GM18907 (cell line): ENCODE results near the gene TMPRSS11F.
"Not testable (repeated sequence)": the region's sequence is repeated elsewhere in the genome, so short reads cannot be mapped to it uniquely, and the experiment has no call there.

Source experiments
- ATAC-seq: cut with Tn5 transposase; IDR thresholded peaks from one replicate; pipeline ENCODE4 v1.9.1; 2021; ENCODE audit warnings: mild to moderate bottlenecking, moderate library complexity; ENCODE audit not compliant: unreplicated experiment

The TMPRSS11F gene

DNA sequence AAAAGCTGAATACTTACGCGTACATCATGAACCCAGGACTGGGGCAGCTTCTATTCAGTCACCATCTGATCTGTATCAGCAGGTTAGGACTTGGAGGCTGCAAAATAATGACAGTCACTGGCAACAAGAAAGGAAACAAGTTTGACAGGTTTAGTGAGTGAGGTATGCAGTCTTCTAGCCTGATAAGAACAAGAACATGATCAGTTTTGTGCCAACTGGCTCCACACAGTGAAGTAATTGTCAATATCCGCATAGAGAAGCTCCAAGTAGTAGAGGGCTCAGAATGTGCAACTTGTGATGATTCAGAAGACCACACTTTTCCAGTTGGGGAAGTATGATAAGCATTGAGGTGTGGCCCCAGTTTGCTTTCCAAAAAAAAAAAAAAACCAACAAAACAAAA lies at the start of gene TMPRSS11F:
TSS of gene TMPRSS11F (minus strand) at position 77 of the 400 bp plus-strand sequence. CDS start at position 28, 49 bp downstream.
- ATAC-seq = no peak

DNA sequence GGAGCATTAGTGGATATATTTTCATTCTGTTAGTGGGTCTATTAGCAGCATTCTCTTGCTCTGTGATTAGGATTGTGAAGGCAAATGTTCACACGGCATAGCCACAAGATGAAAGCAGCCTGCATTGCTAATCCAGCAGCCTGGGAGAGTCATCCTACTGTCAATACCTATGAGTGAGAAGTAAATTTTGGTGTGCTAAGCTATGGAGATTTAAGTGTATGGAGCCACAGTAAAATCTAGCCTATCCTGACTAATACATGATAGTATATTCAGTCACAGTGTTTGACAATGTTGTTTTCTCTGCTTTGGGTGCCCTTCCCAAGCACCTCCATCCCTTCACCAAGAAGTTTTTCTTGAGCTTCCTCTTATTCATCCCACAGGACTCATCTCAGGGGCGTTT lies 47.2 kb upstream of the TMPRSS11F start:
- ATAC-seq = no peak

DNA sequence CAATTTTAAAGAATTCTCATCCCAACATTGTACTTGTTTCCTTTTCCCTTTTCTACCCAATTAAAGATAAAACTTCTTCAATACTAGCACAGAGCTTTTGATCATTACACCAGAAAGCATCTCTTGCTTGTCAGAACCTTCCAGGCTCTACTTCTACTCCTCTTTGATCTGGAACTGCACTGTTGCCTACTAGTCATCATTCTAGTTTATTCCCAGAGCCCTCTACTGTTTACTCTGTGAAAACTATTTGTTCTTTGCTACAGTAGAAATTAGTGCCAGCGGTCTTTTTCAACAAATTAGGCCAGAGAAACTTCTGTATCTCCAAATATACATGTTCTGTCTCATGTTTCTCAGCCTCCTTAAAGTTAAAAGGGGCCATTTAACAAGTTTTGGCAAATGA lies 46.8 kb upstream of the TMPRSS11F start:
- no peak for ATAC-seq

DNA sequence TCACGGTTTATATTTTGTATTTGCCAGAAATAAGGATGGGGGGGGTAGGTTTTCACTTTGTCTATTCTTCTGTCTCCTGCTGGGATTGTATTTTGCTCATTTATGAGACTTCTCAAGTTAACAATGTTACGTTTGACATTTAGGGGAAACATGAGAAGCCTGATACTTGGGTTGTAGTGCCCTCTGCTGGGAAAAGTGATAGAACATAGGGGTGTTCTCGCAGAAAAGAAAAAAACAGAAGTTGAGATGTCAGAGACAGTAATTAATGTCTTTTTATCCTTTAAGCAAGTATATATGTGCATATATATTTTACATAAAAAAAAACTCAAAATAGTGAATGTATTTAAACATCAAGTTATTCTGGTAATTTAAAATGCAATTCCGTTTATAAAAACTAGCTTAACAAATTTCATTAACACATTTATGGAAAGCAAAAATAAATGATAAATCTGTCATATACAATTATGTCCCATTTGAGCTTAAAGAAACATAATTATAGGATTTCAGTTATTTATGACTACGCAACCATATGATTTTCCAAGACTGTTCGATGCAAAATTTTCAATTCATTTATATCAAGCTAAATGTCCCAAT lies 46.0 kb upstream of the TMPRSS11F start:
- ATAC-seq = peak; percentile 87

DNA sequence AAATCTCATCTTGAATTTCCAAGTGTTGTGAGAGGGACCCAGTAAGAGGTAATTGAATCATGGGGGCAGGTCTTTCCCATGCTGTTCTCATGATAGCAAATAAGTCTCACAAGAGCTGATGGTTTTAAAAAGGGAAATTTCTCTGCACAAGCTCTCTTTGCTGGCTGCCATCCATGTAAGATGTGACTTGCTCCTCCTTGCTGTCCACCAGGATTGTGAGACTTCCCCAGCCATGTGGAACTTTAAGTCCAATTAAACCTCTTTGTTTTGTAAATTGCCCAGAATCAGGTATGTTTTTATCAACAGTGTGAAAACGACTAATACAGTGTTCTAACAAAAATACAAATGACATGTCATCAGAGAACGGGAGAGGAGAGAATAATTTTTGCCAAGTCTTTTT lies 44.7 kb upstream of the TMPRSS11F start:
- not testable (repeated sequence) for ATAC-seq

DNA sequence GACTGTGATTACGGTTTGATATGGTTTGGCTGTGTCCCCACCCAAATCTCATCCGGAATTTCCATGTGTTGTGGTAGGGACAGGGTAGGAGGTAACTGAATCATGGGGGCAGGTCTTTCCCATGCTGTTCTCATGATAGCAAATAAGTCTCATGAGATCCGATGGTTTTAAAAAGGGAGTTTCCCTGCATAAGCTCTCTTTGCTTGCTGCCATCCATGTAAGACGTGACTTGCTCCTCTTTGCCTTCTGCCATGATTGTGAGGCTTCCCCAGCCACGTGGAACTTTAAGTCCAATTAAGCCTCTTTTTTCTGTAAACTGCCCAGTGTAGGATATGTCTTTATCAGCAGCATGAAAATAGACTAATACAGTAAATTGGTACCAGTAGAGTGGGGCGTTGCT lies 42.5 kb upstream of the TMPRSS11F start:
- not testable (repeated sequence) for ATAC-seq

DNA sequence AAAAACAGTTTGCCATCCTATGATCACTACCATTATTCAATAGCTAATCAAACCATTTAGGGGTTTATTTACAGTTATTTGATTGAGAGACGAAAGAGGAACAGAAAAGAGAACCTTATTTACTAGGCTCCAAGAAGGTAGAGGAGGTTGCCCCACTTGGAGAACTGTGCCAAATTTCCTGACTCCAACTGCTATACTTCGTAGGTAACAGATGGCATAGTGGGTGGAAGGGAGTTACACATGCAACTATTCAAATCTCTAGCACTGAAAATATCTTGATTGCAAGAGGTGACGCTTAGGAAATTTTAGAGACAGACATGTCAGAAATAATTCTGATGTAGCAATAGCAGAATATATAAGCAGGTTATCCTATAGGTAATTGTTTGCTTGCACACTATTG lies 38.0 kb upstream of the TMPRSS11F start:
- no peak for ATAC-seq

DNA sequence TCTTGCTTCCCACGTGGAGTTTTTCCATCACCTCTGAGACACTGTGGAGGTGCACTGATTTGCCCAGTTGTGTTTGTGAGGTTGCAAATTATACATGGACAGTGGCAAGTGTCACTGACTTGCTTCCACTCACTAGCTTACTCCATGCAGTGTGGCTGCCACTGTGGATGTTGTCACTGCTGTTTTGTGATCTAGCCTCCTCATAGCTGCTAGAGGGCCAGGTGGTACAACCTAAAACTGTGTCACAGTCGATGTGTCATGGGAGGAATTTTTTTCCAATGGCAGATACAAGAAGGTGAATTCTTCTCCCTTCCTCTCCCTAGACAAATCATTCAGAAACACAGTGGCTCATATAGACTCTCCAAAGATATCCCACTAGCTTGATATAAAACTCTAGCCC lies 37.5 kb upstream of the TMPRSS11F start:
- ATAC-seq = no peak

DNA sequence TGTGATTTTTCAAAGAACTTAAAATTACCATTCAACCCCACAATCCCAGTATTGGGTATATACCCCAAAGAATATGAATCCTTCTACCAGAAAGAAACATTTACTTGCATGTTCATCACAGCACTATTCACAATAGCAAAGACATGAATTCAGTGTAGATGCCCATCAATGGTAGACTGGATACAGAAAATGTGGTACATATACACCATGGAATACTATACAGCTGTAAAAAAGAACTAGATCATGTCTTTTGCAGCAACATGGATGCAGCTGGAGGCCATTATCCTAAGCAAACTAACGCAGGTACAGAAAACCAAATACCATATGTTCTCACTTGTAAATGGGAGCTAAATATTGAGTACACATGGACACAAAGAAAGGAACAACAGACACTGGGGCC lies 34.1 kb upstream of the TMPRSS11F start:
- ATAC-seq = no peak

DNA sequence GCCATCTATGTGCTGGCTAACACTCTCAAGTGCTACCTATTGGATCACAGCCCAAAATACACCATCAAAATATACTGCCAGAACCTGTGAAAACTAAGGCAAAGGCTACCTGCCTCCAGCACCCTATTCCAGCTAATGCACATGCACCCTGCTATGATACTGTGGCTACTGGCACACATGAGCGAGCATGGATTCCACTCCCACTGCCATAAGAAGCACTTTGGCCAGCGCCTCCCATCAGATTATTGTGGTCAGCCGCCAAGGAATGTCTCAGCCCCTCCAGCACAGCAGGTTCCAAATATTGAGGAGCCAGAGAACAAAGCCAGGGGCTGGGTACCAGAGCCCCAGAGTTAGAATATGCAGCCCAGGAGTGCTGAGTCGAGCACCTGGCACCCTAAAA lies 32.5 kb upstream of the TMPRSS11F start:
- no peak for ATAC-seq

DNA sequence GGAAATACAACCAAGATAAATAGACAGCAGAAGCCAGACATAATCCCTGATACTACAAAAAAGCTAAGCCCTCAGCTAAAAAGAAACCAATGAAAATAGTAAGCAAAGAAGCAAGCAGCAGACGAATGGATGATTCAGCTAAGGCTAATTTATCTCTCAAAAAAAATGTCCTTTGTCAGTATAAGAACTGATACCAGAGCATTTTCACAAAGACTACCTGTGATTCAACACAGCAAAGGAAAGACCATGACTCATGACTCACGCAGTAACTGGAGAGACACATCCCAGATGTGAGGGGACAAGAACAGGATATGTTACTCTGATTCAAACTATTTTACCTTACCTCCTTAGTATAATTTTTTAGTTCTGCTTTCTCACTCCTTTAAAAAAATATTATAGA lies 22.7 kb upstream of the TMPRSS11F start:
- no peak for ATAC-seq

DNA sequence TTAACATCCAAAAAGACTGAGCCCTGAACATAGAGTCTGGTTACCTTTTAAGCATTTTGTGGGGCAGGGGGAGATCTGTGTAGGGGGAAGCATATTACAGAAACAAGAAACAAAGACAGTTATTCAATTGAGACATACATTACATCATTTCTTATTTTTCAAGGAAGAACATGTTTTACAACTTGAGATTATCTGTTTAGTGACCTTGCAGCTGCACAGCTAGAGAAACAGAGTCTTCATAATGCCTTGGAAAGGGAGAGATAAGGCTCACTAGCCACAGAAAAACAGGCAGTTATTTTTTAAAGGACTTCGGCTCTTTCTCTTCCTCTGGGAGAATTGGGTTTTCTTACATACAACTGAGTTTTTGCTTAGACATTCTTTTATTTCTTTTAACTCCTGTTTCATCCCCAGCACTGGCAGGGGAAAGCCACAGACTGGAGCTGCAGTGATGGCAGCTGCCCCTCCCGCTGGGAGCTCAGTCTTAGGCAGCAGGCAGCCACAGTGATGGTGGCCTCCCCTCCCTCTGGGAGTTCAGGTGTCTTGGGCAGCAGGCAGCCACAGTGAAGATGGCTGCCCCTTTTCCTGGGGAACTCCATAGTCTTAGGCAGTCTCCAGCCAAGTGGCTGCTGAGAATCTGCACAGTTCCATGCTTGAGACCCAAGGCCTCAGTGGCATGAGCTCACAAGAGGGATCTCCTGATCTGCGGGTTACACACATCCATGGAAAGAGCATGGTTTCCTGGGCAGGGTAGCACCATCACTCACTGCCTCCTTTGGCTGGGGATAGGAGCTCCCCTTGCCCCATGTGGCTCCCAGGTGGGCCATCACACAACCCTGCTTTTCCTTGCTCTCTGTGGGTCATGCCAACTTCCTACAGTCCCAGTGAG lies 19.4 kb upstream of the TMPRSS11F start:
- no peak for ATAC-seq

DNA sequence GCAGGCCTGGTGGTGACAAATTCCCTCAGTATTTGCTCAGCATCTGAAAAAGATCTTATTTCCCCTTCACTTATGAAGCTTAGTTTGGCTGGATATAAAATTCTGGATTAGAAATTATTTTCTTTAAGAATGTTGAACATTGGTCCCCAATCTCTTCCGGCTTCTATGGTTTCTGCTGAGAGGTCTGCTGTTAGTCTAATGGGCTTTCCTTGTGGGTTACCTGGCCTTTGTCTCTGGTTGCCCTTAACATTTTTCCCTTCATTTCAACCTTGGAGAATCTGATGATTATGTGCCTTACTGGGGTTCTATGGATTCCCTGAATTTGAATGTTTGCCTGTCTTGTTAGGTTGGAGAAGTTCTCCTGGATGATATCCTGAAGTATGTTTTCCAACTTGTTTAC lies 17.4 kb upstream of the TMPRSS11F start:
- ATAC-seq = no peak

DNA sequence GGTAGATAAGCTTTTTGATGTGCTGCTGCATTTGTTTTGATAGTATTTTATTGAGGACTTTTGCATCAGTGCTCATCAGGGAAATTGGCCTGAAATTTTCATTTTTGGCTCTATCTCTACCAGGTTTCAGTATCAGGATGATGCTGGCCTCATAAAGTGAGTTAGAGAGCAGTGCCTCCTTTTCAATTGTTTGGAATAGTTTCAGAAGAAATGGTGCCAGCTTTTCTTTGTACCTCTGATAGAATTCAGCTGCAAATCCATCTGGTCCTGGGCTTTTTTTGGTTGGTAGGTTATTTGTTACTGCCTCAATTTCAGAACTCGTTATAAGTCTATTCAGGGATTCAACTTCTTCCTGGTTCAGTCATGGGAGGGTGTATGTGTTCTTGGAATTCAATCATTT lies 15.6 kb upstream of the TMPRSS11F start:
- no peak for ATAC-seq

DNA sequence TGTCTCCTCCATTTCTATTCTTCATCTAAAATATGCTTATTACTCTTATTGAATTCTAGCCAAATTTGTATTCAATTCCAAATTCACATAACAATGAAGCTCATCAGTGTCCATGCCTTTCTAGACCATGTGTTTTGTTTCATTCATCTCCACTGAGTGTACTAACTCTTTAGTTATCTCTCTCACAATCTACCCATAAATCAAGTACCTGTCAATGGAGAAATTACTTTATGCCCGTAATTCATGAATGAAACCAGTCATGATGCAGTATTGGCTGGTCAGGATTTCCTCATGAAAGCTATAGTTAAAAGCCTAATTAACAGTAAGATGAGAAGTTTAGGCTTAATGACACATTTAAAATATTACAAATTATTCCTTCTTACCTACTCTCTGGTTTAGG lies 12.2 kb upstream of the TMPRSS11F start:
- no peak for ATAC-seq

DNA sequence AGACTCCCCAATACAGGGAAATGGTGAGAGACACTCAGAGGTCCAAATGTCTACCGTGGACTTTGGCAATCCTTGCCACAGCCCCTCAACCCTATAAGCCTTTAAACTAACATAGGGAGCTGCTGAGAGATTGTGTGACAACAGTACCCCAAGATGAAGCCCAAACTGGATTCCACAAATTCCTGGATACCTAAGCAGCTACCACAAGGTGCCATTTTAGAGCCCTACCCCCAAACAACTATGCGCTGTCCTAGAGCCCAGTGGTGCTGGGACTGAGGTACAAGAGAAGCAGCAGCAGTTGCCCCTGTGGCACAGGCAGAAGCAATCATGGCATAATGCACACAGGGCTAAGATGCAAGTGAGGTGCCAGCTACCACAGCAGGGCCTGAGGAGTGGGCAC lies 2.7 kb upstream of the TMPRSS11F start:
- no peak for ATAC-seq

DNA sequence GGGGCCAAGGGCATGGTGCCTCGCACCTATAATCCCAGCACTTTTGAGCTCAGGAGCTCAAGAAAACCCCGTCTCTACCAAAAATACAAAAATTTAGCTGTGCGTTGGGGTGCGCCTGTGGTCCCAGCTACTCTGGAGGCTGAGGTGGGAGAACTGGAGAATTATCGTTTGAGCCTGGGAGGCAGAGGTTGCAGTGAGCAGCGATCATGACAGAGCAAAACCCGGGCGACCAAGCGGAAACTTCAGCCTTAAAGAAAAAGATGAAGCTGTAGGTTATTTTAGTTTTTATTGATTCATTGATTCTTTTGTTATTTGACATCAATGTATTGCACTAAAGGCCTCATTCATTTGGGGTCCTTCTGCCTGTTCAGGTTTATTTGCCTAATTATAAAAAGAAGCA lies 5.4 kb downstream of the TMPRSS11F start:
- ATAC-seq = no peak

DNA sequence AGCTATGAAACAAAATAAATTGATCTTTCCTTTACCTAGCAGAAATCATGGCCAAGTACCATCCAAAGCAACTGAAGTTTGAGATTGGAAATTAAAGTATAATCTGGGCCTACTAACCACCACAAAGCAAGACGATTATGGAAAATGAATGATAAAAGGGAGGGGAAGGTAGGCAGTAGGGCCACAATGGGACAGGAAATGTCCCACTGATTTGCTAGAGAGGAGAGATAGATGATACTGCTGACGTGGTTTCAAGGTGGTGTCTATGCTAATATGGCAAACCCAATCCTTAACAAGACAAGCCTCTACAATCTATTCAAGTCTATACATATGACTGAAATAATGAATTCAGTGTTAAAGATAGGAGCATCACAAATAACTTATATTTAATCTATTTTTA lies 6.1 kb downstream of the TMPRSS11F start:
- ATAC-seq = no peak

DNA sequence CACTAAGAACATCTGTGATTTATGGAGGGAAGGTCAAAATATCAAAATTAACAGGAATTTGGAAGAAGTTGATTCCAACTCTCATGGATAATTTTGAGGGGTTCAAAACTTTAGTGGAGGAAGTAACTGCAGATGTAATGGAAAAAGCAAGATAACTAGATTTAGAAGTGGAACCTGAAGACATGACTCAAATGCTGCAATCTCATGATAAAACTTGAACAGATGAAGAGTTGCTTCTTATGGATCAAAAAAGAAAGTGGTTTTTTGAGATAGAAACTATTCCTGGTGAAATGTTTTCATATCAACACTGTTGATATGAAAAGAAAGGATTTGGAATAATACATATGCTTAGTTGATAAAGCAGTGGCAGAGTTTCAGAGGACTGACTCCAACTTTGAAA lies 9.7 kb downstream of the TMPRSS11F start:
- ATAC-seq = no peak

DNA sequence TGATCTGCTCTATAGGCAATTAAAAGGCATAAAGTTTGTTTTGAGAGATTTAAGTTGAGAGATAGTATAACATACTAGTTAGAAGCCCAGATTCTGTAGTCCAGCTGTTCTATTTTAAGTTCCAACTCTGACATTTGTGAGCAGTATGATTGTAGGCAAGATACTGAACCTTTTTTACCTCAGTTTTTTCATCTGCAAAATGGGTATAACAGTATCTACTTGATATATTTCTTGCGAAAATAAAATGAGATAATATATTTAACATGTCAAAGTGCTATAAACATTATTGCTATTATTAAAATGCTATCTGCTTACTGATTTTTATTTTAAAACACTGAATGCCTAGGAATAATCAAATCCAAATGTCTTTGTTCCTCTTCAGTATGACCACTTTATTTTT lies 19.2 kb downstream of the TMPRSS11F start:
- ATAC-seq = no peak

DNA sequence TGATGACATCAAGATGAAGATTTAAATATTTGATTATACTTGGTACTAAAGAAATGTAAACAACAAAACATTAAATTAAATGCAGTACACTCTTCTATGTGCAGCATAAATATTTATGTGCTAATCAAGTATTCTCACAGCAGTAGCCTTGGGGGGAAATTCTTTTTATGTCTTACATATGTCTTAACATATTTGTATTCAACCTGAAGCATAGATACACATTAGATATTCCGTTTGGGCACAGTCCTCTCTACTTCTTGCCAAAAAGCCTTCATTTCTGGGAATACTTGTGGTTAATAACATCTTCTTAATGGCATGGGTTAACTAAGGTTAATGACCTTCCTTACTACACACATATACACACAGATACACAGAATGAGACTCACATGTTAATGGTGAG lies 19.8 kb downstream of the TMPRSS11F start:
- ATAC-seq = no peak

DNA sequence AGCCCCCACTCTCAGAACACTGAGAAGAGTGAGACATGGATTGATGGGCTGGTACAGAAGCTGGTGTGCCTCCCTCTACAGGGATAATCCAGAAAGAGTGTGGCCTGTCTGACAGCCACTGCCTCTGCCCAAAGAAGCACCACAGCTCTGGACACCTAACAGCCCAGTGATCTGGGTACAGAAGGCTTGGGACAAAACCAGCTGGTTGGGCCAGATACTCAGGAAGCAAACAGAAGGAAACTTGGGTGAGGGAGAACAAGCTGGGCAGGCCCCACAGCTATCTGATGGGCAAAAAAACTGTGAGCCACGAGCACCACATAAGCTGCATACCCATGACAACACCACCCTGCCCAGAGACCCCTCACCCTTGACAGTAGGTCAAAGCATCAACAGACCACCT lies 46.9 kb downstream of the TMPRSS11F start:
- ATAC-seq = no peak

DNA sequence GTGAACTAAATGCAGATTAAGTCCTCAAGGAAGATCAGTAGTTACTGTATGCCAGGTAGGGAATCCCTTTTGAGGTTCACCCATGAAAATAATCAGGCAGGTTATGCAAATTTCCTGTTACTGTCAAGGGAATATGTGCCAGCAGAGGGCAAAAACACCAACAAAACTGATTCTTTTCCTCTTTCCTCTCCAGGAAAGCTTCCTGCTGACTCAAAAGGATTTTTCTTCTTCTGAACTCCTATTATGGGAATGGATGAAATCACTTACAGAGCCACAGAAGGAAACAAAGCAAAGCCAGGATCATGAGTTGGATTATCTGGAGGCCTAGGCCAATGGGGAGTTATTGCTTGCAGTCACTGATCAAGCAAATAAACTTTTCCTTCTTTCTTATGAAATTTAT lies 49.7 kb downstream of the TMPRSS11F start:
- ATAC-seq = no peak
